GM12891 (cell line): Measurements from ENCODE around the gene CFAP20.
A peak's percentile ranks its signal among the peaks of the same experiment; 100 is the strongest.

Experiments used
- PAX5 ChIP-seq: IDR thresholded peaks from 2 replicates; pipeline ENCODE4 v1.6.1; 2011; ENCODE audit warnings: low read length, moderate library complexity, mild to moderate bottlenecking; ENCODE audit not compliant: insufficient read depth, severe bottlenecking
- POLR2A ChIP-seq: IDR thresholded peaks from 2 replicates; pipeline ENCODE4 v1.6.1; 2011; ENCODE audit warnings: low read depth, low read length, control low read depth
- POLR2AphosphoS5 ChIP-seq: IDR thresholded peaks from 2 replicates; pipeline ENCODE4 v1.6.1; 2011; ENCODE audit warnings: low read depth, low read length, control low read depth
- SPI1 ChIP-seq: IDR thresholded peaks from 2 replicates; pipeline ENCODE4 v1.6.1; 2011; ENCODE audit warnings: low read depth, low read length, control low read depth
- TAF1 ChIP-seq: IDR thresholded peaks from 2 replicates; pipeline ENCODE4 v1.6.1; 2011; ENCODE audit warnings: low read depth, low read length, control low read depth

GRCh38 chr16:58109330-58109729 lies 19.9 kb downstream of the CFAP20 start:
- TF ChIP-seq POLR2A (no peak), POLR2AphosphoS5 (no peak), SPI1 (peak; percentile 83), TAF1 (no peak), PAX5 (no peak)
